Ishikawa (cell line): ENCODE results near the gene DPP4.

Experiments
- CEBPB ChIP-seq: IDR thresholded peaks from 2 replicates; pipeline ENCODE4 v1.6.1; 2012
- CREB1 ChIP-seq: IDR thresholded peaks from 2 replicates; pipeline ENCODE4 v1.6.1; 2012; ENCODE audit warnings: low read depth
- EGR1 ChIP-seq: IDR thresholded peaks from 2 replicates; pipeline ENCODE4 v1.6.1; 2012
- EP300 ChIP-seq: IDR thresholded peaks from 2 replicates; pipeline ENCODE4 v1.6.1; 2012; ENCODE audit warnings: borderline replicate concordance
- FOXM1 ChIP-seq: IDR thresholded peaks from 2 replicates; pipeline ENCODE4 v1.6.1; 2012; ENCODE audit warnings: low read depth, borderline replicate concordance
- MAX ChIP-seq: IDR thresholded peaks from 2 replicates; pipeline ENCODE4 v1.6.1; 2012
- NFIC ChIP-seq: IDR thresholded peaks from 2 replicates; pipeline ENCODE4 v1.6.1; 2012
- RAD21 ChIP-seq: IDR thresholded peaks from 2 replicates; pipeline ENCODE4 v1.6.1; 2012; ENCODE audit warnings: low read depth
- REST ChIP-seq: IDR thresholded peaks from 2 replicates; pipeline ENCODE4 v1.6.1; 2012; ENCODE audit warnings: low read depth, mild to moderate bottlenecking
- TAF1 ChIP-seq: IDR thresholded peaks from 2 replicates; pipeline ENCODE4 v1.6.1; 2012; ENCODE audit warnings: low read depth, mild to moderate bottlenecking
- TCF12 ChIP-seq: IDR thresholded peaks from 2 replicates; pipeline ENCODE4 v1.6.1; 2012; ENCODE audit warnings: low read depth
- TEAD4 ChIP-seq: IDR thresholded peaks from 2 replicates; pipeline ENCODE4 v1.6.1; 2012
- USF1 ChIP-seq: IDR thresholded peaks from 2 replicates; pipeline ENCODE4 v1.6.1; 2012
- YY1 ChIP-seq: IDR thresholded peaks from 2 replicates; pipeline ENCODE4 v1.6.1; 2012; ENCODE audit warnings: low read depth
- ZBTB7A ChIP-seq: IDR thresholded peaks from 2 replicates; pipeline ENCODE4 v1.6.1; 2012; ENCODE audit warnings: low read depth

Gene DPP4

GRCh38 chr2:161988589-161988988, 85.4 kb downstream of the DPP4 start:
- TF ChIP-seq ZBTB7A = no peak
- no peak for TF ChIP-seq TEAD4
- peak; percentile 33; the same call in 1 of the 2 replicates for TF ChIP-seq RAD21
- peak; percentile 72 for TF ChIP-seq REST

DNA sequence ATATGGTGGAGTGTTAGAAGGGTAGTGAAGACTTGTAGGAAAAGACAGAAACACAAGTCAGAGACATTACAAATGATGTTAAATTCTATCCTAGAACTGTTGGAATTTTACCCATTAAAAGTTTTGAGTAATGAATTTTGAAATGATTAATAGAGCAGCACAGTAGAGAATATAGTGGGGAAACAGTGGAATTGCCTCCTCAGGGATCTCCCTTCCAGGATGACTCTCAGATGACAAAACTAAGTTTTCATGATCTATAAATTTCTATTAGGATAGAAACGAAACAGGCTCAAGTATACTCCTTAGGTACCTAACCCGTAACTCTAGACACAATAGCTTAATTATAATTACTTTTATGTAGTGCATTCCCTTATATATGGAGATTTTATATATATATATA, 86.7 kb downstream of the DPP4 start:
- TF ChIP-seq TEAD4 (no peak), ZBTB7A (no peak), TAF1 (no peak), CREB1 (no peak), EGR1 (no peak), FOXM1 (no peak), USF1 (no peak), MAX (no peak), YY1 (no peak), TCF12 (no peak), REST (no peak), EP300 (no peak), NFIC (no peak), RAD21 (no peak), CEBPB (no peak)

GRCh38 chr2:161983866-161984265, 90.1 kb downstream of the DPP4 start:
- TF ChIP-seq CREB1 (no peak), FOXM1 (no peak), MAX (no peak), NFIC (no peak), CEBPB (no peak), EGR1 (no peak), TCF12 (no peak)

- TF ChIP-seq YY1 (no peak), TAF1 (no peak)
These were observed 90.7 kb downstream of the DPP4 start for GRCh38 chr2:161983331-161983651.

DNA sequence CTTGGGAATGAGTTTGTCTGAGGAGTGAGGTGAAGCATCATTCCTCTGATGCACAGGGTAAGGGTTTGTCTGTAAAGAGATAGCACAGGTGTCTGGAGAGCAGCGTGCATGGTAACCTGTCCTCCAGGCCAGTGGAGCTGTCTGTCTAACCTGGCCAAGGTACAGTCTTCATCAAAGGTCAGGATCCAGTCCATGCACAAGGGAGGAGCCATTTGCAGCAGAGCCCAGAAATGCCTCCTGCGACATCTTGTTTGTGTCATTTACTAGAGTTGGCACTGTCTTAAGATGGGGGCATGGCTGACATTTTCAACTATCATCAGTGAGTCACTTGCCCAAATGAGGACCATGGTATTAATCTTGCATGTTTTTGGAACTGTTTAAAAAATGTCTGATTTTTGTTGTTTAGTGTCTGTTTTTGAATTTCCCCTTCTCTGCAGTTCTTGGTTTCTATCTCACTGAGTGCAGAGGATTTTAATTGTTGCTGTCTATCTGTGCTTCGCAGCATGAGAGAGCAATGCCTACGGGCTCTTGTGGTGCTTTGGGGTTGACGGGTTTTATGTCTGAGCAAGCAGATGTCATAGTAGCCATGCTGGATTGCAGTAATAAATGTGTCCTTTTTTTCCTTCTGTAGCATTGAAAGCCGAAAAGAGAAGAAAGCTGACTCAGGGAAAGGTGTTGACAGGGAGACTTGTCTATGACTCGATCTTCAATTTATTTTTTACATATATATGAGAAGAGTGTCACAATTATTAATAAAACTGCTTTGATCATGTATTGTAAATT, 91.3 kb downstream of the DPP4 start:
- no peak for TF ChIP-seq FOXM1
- TF ChIP-seq RAD21 = no peak
- TF ChIP-seq TEAD4 = no peak
- no peak for TF ChIP-seq TAF1
- no peak for TF ChIP-seq CEBPB
- no peak for TF ChIP-seq USF1
- TF ChIP-seq EGR1 = no peak

DNA sequence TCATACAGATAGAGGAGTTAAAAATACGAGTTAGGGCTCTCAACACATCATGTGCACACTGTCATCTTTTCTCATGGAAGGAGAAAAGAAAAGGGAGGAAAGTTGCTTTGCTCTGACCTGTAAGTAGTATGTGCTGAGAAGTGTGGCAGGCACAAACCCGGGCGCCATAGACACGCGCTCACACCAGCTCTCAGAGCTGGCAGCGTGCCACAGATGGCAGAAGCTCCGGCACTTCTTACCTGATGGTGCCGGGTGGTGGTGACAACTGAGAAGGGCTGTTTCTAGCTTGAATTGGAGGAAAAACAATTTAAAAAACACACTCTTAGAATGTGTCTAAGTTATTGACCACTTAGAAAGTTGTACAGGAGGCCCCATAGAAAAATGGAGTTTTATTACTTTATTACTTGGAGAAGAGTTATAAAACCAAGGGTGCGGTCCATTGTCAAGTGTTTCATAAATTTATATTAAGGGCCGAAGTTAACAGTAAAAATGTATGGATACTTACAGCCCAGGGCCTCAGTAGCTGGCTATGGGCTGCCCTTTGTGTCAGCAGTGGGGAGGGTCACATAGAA, 92.2 kb downstream of the DPP4 start:
- TF ChIP-seq TCF12 (no peak), EGR1 (no peak), ZBTB7A (no peak), CEBPB (no peak), EP300 (no peak), TEAD4 (no peak), NFIC (no peak), FOXM1 (no peak), TAF1 (no peak), MAX (no peak), USF1 (no peak)
